Measurements from ENCODE around the gene SBSN.

GRCh38 chr19:35552534-35553384, 24.6 kb upstream of the SBSN start:
- no peak for TF ChIP-seq CTCF (IDR thresholded peaks at IDR 0.05)
- no peak for TF ChIP-seq EZH2 (IDR thresholded peaks at IDR 0.05; ENCODE audit: borderline replicate concordance, insufficient read depth, low read depth, low read length, poor library complexity, severe bottlenecking)

All from B cell (primary cell).